ENCODE data around the gene ANKRD6.

The ANKRD6 gene

GRCh38 chr6:89414215-89414614 is 18.7 kb upstream of the ANKRD6 start:
- DNase-seq = no peak

- no peak for DNase-seq
Observed at GRCh38 chr6:89415185-89415584, 17.8 kb upstream of the ANKRD6 start.

DNA sequence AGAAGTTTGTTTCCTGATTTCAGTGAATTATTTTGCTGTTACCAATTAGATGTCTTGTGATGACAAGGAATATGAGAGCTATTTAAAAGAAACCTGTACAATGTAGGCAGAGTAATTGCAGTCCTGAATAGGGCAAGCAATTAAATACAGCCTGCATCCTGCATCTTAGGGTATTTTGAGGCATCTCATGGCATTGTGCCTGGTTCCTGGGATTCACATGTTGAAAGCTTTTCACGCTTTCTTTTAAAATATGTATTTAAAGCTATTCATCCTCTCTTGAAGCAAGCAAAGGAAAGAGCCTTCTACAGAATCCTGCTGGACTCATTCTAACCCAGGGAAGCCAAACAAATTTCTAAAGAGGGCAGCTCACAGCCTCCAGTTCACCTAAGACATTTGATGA is 16.2 kb upstream of the ANKRD6 start:
- no peak for DNase-seq

DNA sequence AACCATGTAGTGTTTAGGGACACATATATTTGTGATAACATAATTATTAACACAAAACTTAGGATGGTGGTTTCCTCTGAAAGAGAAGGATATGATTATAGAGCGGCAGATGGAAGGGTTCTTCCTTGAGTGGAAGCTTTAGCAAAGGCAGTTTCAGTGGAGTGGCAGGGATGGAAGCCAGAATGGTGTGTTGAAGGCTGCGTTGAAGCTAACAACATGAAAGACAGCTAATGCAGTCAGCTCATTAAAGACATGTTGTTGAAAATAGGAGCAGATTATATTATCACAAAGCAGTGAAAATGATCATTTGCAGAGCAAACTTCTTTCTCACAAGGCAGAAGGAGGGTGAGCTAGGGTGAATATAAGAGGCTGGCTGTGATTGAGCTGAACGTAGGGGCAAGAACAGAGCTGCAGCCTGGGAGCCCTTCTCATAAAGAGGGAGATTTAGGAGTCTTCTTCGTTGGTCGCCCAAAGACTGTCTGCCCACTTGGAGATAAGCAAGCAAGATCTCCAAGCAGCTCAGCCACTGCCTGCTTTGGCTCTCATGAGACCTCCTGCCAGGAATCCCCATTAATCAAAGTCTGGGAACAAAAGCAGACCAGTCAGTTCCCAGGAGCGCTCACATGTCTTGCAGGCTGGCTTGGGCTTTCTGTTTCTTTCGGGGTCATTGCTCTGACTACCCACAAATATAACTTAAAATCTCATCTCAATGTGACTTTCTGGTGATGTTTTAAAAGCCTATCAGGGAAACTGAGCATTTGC is 2.6 kb upstream of the ANKRD6 start:
- no peak for DNase-seq

DNA sequence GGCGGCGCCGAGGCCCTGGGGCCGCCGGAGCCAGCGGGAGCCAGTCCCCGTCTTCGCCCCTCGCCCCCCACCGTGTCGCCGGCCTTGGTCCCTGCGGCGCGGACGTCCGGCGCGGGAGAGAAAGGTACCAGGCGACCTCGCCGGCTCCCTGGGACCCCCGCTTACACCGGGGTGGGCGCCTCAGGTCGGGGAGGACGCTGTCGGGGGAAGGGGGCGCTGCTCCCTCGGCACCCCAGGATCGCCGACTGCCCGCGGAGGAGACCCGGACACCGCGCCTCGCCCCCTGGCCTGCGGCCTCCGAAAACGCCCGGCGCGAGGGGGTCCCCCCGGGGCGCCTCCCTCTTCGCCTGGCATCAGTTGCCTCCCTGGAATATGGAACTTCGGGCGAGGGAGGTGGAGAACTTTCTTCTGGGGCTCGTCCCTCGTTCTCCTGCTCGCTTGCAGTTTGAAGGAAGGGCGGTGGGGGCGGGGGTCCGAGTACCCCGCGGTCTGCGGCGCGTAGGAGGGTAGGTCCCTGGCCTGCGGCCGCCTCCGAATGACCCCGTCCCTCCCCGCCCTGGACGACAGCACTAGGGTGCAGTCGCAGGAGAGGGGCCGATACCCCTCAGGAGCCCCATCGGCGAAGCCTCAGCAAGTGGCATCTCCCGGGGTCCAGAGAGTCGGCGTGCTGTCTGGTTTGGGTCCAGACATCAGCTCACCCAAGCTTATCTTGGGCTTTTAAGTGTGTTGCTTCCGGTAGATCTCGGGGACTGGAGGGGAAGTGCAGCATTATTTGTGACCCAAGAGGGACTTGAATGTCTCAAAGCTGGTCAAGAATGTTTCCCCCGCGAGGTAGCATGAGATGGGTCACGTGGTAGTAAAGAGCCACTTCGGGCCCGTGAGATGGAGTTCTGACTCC is 549 bp downstream of the ANKRD6 start:
- peak in 1 of 2 experiments; percentile 5 for DNase-seq

DNA sequence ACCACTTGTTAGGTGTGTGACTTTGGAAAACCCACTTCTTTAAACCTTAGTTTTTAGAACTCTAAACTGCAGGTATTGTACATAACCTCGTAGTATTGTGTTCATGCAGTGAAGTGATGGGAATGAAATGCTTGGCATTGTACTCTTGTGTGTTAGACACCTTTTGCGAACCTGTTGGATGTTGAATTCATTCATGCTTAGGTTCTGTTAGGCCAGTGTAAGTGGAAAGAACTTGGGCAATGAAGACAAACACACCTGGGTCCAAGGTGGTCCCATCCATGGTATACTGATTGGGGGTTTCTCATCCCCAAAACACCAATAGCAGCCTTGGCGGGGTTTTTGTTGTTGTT is 1.2 kb downstream of the ANKRD6 start:
- DNase-seq = no peak

- no peak for DNase-seq
Observed at GRCh38 chr6:89434954-89435353, 2.0 kb downstream of the ANKRD6 start.

- no peak for DNase-seq
Observed at GRCh38 chr6:89436226-89436625, 3.3 kb downstream of the ANKRD6 start.

GRCh38 chr6:89438248-89438647 is 5.3 kb downstream of the ANKRD6 start:
- DNase-seq = no peak

DNA sequence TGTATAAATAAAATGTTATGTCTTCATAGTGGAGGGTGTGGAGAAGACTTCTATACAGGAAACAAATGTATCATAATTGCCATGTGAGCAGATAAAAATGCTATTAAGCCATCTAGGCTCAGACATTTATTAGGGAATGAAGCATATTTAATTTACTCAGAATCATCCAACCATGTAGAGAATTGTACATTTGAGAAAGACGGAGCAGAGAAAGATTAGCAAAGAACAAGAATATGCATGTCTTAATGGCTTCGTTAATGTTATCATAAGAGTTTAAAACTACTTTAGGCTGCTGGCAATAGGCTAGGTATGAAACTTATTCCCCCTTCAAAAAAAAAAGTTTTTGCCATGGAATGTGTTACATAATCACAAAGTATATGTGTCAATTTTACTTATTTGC is 6.1 kb downstream of the ANKRD6 start:
- DNase-seq = no peak

GRCh38 chr6:89440200-89440599 is 7.2 kb downstream of the ANKRD6 start:
- no peak for DNase-seq

DNA sequence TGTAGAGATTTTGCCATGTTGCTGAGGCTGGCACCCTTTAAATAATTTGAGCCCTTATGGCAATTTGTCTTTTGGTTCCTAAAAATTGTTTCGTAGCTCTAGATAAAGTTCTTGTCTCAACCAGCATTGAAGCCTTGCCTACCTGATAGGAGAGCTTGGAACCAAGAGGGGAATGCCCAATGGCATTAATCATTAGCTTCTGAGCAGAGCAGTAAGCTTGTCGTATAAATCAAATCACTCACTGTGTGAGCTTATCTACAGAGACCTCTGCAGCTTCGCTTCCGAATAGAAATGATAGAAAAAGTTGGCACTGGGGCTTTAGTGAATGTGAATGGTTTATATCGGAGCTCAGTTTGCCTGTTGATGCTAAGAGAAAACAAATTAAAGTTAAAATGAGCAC is 10.7 kb downstream of the ANKRD6 start:
- no peak for DNase-seq

- DNase-seq = no peak
Observed at GRCh38 chr6:89449193-89449592, 16.2 kb downstream of the ANKRD6 start.

DNA sequence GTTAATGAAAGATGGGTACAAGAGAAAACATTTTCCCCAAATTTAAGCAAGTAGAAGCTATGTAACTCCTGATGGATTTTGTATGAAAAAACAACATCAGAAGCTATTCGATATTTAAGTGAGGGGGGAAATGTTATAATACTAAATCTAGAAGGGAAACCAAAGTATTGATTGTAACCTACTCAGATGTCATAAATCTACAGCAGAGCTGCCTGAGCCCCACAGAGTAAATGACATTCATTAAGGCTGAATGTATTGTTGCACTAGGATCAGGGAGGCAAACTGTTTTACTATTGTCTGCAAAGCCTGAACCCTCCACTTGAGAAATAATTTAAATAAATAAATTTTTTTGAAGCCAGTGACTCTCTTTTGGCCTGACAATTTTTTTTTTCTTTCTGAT is 19.3 kb downstream of the ANKRD6 start:
- no peak for DNase-seq

DNA sequence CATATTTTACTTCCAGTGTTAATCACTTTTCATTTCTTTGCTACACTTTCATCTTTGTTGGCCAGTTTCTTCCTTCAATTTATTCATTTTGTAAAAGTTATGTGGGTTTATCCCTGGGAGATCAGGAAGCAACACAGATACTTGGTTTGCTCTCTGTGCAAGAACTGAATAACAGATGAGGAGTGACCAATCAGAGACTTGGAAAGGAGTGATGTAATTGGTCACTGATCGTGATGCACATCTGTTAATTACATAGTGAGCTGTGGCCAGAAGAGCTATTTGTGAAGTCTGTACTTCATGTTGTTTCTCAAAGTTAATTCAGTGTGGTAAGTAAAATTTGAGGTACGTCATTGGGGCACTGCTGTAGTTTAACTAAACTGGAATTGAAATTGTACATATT is 21.3 kb downstream of the ANKRD6 start:
- no peak for DNase-seq

DNA sequence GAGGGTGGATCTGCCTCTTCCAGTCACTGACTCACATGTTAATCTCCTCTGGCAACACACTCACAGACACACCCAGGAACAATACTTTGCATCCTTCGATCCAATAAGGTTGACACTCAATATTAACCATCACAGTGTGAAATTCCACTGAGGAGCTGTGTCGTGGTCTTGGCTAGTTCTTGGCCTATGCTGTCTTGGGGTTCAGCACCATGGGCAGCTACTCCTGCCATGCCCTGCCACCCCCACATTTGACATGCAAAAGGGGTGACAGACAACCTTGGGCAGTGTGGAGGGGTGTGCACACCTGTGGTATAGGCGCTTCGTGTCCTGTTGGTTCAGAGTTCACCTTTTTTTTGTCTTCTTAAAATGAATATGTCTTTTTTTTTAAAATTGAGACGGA is 25.8 kb downstream of the ANKRD6 start:
- no peak for DNase-seq

GRCh38 chr6:89459501-89459900 is 26.5 kb downstream of the ANKRD6 start:
- no peak for DNase-seq

GRCh38 chr6:89460713-89461112 is 27.8 kb downstream of the ANKRD6 start:
- DNase-seq = no peak

DNA sequence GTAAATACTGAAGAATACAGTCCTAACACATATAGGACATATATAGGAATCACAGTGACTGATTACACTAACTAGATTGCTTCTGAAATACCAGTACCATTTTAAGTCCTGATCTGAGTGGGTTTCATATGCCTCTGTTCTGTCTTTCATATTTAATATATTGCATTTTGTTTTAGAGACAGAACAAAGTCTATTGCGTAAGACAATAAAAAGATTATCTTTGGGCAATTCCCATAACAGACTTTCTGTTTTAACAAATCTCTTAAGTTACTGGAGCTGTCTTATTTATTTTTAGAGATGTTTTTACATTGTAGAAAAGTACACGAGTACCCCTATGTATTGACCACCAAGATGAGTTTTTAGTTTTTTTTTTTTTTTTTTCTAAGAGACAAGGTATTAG is 29.6 kb downstream of the ANKRD6 start:
- DNase-seq = no peak

- no peak for DNase-seq
Observed at GRCh38 chr6:89464295-89464694, 31.3 kb downstream of the ANKRD6 start.

DNA sequence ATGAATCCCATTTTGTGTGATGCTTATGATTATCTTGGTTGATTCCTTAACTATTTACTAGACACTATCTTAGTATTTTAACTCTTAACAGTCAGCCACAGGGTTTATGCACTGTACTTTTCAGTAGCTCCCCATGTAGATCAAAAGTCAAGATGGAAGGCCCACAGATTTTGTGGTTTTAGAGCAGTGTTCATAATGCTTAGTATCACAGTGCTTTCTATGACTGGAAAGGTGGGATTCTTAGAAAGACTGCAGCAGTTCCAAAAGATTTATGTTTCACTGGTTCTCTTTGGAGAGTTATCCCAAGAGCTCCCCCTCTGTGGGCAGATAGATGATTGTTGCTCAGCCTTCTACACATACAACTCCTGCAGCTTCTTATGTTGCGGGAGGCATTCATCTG is 34.5 kb downstream of the ANKRD6 start:
- no peak for DNase-seq

DNA sequence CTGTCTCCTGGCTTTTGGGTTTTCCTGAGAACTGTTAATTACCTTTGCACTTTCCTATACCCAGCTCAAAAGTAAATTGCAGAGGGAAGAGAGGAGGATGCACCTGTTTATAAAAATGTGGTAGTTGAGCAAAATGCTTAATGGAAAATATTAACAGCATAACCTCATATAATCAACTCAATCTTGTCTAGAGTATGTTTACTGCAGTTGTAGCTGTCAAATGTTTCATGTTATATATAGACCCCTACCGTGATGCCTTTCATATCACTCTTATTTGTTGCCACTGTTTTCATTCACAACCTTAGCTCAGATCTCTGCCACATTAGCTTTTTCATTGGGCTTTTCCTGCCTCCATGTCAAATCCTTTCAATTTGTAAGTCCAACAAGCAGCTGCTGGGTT is 36.0 kb downstream of the ANKRD6 start:
- DNase-seq = no peak

DNA sequence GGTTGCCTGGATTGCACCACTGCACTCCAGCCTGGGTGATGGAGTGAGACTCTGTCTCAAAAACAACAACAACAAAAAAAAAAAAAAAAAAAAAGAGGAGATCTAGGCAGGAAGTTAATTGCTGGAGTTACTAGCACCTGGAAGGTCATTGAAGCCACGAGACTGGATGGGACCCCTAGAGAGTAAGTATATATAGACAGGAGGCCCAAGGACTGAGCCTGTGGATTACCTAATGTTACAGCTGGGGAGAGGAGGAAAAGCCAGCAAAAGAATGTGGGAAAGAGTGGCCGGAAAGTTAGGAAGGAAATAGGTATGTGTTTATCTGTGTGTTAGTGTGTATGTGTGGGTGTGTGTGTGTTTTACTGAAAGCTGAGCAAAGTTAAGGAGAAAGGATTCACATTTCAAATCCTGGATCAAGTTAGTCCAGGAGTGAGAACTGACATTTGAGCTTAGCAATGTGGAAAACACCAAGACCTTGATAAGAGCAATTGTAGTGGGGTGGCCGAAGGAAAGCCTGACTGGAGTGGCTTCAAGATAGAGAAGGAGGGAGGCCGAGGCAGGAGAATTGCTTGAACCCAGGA is 38.4 kb downstream of the ANKRD6 start:
- DNase-seq = no peak

- DNase-seq = no peak
Observed at GRCh38 chr6:89475101-89475500, 42.1 kb downstream of the ANKRD6 start.
